Measurements from ENCODE around the gene TNC.

DNA sequence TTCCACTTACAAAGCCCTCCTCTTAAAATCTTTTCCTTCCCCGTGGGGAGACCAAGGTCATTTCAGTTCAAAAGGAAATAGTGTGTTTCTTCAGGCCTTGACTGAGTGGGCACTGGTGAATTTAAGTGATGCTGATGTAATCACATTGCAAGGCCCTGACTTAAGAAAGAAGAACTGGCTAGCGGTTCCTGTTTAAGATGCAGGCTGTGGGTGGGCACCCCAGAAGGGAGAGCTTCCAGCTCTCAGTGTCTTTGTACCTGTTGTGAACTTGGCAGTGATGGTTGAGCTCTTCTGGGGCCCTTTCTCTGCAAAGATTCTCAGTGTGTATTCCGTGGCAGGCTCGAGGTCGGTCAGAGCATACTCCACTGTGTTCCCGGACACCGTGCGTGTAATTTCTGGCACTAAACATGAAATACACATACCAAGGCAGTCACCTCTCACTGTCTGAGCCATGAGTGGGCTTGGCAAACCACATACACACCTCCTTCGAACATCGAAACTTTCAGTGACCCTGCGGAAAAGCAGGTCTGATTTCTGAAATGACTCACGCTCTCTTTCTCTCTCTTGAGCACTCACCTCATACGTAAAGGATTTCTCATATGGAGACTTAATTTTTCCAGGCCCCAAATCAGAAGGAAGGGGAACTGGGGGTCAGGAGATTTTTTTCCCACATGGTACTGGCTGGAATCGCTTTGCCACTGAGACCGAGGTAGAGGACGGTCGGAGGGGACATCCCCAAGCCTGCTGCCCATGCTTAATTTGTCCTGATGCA lies 81.9 kb downstream of the TNC start:
- TF ChIP-seq EZH2 (IDR thresholded peaks at IDR 0.05; ENCODE audit: borderline replicate concordance, low read length), result no peak
- TF ChIP-seq, protein P1, sequence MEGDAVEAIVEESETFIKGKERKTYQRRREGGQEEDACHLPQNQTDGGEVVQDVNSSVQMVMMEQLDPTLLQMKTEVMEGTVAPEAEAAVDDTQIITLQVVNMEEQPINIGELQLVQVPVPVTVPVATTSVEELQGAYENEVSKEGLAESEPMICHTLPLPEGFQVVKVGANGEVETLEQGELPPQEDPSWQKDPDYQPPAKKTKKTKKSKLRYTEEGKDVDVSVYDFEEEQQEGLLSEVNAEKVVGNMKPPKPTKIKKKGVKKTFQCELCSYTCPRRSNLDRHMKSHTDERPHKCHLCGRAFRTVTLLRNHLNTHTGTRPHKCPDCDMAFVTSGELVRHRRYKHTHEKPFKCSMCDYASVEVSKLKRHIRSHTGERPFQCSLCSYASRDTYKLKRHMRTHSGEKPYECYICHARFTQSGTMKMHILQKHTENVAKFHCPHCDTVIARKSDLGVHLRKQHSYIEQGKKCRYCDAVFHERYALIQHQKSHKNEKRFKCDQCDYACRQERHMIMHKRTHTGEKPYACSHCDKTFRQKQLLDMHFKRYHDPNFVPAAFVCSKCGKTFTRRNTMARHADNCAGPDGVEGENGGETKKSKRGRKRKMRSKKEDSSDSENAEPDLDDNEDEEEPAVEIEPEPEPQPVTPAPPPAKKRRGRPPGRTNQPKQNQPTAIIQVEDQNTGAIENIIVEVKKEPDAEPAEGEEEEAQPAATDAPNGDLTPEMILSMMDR (conservative IDR thresholded peaks at IDR 0.05 in 1 of 2, IDR thresholded peaks at IDR 0.05 in 1 of 2; ENCODE audit: extremely low read depth in 1 of 2, insufficient read depth in 1 of 2, low read depth in 1 of 2, low read length in 2 of 2), result no peak

Data from mammary epithelial cell (primary cell).